Measurements from ENCODE around the gene OMA1. TPM values are rescaled to one million over a fixed set of nuclear protein-coding genes. Genes with fewer than 3 reads are reported as not detected.
A peak's percentile ranks its signal among the peaks of the same experiment; 100 is the strongest.

Gene OMA1
- polyA plus RNA-seq, 1 donor from 2014 or later: 38.4 TPM

DNA sequence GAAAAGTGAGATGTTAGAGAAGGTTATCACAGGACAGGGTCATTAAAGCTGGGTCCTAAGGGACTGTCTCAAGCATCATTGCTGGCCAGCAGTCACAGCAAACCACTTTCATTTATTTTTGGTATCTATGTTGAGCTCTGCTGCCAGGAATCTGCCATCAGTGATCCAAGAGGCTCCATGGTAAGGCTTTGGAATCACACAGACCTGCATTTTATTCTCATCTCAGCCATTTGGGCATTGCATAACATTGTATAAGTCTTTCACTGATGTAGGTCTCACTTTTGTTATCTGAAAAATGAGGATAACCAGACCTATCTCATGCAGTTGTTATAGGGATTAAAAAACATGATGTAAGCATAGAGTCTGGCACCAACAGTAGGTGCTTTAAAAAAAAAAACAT, 77.5 kb downstream of the OMA1 start:
- Mint-ChIP-seq H3K9me3 (no peaks in the 10 kb centered on the region), H3K27me3 (no peaks in the 10 kb centered on the region), H3K4me1 (no peaks in the 10 kb centered on the region), H3K27ac (no peak overlapping the region), H3K36me3 (peaks cover 9% of the 10 kb centered on the region), H3K4me3 (no peak overlapping the region)

DNA sequence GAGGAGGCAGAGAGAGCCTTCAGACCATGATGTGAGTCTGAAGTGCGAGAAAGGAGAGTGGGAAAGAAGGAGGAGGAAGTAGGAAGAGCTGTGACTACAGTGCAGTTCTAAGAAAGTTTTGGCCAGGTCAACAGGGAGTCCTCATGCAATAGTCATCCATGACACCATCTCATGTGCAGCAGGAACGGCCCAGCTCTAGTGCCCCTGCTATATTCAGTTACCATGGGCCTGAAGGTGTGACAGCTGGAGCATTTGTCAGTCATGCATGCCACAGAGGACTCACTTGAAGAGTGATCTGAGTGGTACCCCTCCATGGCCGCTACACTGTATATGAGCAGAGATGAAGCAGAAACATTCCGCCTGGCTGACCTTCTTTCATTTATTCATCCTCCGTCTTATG, 77.9 kb downstream of the OMA1 start:
- H3K4me3 Mint-ChIP-seq: no peak overlapping the region
- H3K4me1 Mint-ChIP-seq: no peaks in the 10 kb centered on the region
- H3K27ac Mint-ChIP-seq: no peak overlapping the region
- H3K36me3 Mint-ChIP-seq: peaks cover 6% of the 10 kb centered on the region
- no peaks in the 10 kb centered on the region for H3K9me3 Mint-ChIP-seq
- no peaks in the 10 kb centered on the region for H3K27me3 Mint-ChIP-seq

- Mint-ChIP-seq H3K27me3 (no peaks in the 10 kb centered on the region), H3K4me1 (no peaks in the 10 kb centered on the region), H3K9me3 (peaks cover 0 to 1% (median 0%) of the 10 kb centered on the region in 3 donors), H3K4me3 (no peak overlapping the region), H3K36me3 (peaks cover 9% of the 10 kb centered on the region), H3K27ac (no peak overlapping the region)
Observed at GRCh38 chr1:58466630-58467241, 79.8 kb downstream of the OMA1 start.

DNA sequence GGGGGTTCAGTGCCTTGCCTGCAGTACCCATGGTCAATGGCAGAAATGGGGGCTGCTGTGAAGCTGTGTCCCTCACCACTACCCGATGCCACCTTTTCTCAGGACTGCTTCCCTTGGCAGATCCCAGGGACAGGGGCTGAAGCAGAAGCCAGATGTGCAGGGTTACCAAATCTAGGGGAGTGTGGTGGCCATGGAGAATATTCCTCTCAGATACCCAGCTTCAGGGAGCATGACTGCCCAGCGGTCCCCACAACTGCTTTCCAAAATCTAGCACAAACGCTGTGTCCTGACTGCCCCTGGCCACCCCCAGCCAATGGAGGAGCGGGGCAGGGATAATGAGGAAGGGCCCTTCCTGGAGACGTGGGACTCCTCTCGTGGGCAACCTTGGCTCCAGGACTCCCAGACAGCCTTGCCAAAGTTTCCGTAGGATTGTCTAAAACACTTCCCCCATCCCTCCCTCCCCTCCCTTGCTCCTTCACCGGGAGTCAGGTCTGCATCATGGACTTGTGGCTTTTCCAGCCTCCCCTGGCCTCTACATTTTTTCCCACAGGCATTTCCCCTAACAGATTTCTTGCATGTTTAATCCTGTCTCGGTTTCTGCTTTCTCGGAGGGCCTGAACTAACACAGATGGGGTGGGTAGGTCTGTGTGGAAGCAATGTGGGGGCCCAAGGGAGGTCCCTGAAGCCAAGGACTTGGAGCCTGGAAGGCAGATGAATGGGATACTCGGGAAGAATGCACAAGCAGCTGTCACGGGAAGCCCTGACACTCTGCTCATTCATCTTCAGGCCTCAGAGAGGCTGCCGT, 80.5 kb downstream of the OMA1 start:
- Mint-ChIP-seq H3K27me3 (no peaks in the 10 kb centered on the region), H3K27ac (no peak overlapping the region), H3K4me1 (no peaks in the 10 kb centered on the region), H3K9me3 (peaks cover 0 to 1% (median 0%) of the 10 kb centered on the region in 3 donors), H3K4me3 (no peak overlapping the region), H3K36me3 (peaks cover 7% of the 10 kb centered on the region)

DNA sequence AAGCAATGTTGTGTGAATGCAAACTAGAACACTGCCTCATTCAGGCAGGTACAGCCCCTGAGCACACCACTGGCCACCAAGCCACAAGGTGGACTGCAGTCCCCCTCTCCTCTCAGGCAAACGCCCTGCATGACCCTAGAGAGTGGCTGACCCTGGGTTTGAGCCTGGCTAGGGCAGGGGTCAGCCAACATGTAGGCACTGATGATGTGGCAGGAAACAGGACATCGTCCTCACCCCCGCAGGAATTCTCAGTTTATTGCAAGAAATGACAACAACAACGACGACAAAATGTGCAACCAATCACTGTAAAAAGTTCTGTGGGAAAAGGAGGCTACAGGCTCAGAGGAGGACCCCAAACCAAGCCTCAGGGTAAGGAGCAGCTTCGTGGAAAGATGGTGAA, 81.3 kb downstream of the OMA1 start:
- H3K4me1 Mint-ChIP-seq: no peaks in the 10 kb centered on the region
- no peak overlapping the region for H3K27ac Mint-ChIP-seq
- H3K36me3 Mint-ChIP-seq: peaks cover 9% of the 10 kb centered on the region
- H3K27me3 Mint-ChIP-seq: no peaks in the 10 kb centered on the region
- peaks cover 0 to 1% (median 0%) of the 10 kb centered on the region in 3 donors for H3K9me3 Mint-ChIP-seq
- no peak overlapping the region for H3K4me3 Mint-ChIP-seq

- Mint-ChIP-seq H3K9me3 (peaks cover 1 to 7% (median 1%) of the 10 kb centered on the region in 3 donors), H3K4me1 (no peaks in the 10 kb centered on the region), H3K4me3 (no peak overlapping the region), H3K27me3 (no peaks in the 10 kb centered on the region), H3K36me3 (peaks cover 16% of the 10 kb centered on the region), H3K27ac (no peak overlapping the region)
Observed at GRCh38 chr1:58460469-58460868, 86.1 kb downstream of the OMA1 start.

DNA sequence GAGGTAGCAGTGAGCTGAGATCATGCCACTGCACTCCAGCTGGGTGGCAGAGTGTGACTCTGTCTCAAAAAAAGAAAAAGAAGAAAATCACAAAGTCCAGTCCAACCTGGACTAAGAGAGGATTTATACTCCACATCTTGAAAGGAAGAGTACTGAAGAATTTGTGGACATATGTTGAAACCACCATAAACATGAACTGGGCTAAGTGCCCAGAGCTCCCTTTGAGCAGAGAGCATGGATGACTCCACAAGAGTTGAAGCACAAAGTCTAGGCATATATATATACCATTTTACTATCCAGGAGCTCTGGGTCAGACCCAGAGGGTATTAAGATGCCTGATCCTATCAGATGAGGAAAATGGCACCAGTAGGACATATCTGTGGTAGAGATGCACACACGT, 86.6 kb downstream of the OMA1 start:
- no peak overlapping the region for H3K4me3 Mint-ChIP-seq
- H3K9me3 Mint-ChIP-seq: peaks cover 1 to 7% (median 1%) of the 10 kb centered on the region in 3 donors
- H3K36me3 Mint-ChIP-seq: peaks cover 19% of the 10 kb centered on the region
- no peak overlapping the region for H3K27ac Mint-ChIP-seq
- H3K27me3 Mint-ChIP-seq: no peaks in the 10 kb centered on the region
- no peaks in the 10 kb centered on the region for H3K4me1 Mint-ChIP-seq

DNA sequence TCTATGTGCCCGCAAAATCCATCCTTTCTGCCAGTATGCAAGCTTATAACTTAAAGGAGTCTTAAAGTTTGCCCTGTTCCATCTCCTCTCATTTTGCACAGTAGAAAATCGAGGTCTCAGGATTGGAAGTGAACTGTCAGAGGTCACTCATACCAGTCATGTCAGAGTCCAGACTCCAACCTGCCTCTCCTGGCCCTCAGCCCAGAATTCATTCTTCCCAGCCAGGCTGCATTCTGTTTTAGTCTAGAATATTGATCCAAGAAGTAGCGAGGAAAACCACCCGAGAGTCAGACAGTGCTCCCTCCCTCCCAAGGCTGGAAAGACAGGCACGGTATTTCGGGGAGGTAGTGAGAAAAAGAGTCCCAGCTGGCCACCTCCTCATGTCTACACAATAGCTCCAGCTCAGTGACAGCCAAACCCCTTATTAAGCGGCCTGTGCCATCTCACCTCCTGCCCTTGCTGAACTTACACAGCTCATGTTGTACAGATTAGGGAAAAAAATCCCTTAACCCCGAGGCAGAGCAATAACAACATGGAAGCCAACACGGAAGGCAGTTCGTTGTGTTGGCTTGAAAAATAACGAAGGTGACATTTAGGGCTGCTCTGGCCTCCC, 89.4 kb downstream of the OMA1 start:
- no peaks in the 10 kb centered on the region for H3K27me3 Mint-ChIP-seq
- no peak overlapping the region for H3K27ac Mint-ChIP-seq
- peaks cover 0 to 7% (median 1%) of the 10 kb centered on the region in 3 donors for H3K9me3 Mint-ChIP-seq
- peaks cover 19% of the 10 kb centered on the region for H3K36me3 Mint-ChIP-seq
- H3K4me3 Mint-ChIP-seq: no peak overlapping the region
- no peaks in the 10 kb centered on the region for H3K4me1 Mint-ChIP-seq

- Mint-ChIP-seq H3K27ac (no peak overlapping the region), H3K4me3 (no peak overlapping the region), H3K9me3 (peaks cover 0 to 7% (median 1%) of the 10 kb centered on the region in 3 donors), H3K36me3 (peaks cover 20% of the 10 kb centered on the region), H3K4me1 (no peaks in the 10 kb centered on the region), H3K27me3 (no peaks in the 10 kb centered on the region)
Observed at GRCh38 chr1:58456470-58456869, 90.1 kb downstream of the OMA1 start.

GRCh38 chr1:58454807-58455206, 91.7 kb downstream of the OMA1 start:
- peaks cover 16% of the 10 kb centered on the region for H3K36me3 Mint-ChIP-seq
- no peaks in the 10 kb centered on the region for H3K27me3 Mint-ChIP-seq
- peak overlapping the region in 1 of 3 donors; percentile 32 for H3K27ac Mint-ChIP-seq
- no peak overlapping the region for H3K4me3 Mint-ChIP-seq
- H3K9me3 Mint-ChIP-seq: peaks cover 0 to 7% (median 1%) of the 10 kb centered on the region in 3 donors
- H3K4me1 Mint-ChIP-seq: no peaks in the 10 kb centered on the region

- no peak overlapping the region for H3K4me3 Mint-ChIP-seq
- peaks cover 16% of the 10 kb centered on the region for H3K36me3 Mint-ChIP-seq
- no peaks in the 10 kb centered on the region for H3K4me1 Mint-ChIP-seq
Observed at GRCh38 chr1:58454385-58454784, 92.1 kb downstream of the OMA1 start.

DNA sequence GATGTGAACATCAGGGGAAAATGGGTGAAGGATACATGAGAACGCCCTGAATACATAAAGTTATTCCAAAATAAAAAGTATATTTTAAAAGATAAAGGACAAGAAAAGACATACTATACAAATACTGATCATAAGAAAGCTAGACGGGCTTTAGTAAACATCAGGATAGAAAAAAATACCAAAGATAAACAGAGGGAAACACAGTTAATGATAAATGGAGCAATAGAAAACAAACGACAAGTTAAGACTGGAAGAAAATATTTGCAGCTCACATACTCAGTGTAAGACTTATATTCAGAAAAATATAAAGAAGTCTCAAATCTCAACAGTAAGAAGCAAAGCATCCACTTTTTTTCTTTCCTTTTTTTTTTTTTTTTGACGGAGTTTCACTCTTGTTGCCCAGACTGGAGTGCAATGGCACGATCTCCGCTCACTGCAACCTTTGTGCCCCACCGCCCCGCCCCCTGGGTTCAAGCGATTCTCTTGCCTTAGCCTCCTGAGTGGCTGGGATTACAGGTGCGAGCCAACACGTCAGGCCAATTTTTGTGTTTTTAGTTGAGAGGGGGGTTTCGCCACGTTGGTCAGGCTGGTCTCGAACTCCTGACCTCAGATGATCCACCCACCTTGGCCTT, 94.8 kb downstream of the OMA1 start:
- H3K27me3 Mint-ChIP-seq: no peaks in the 10 kb centered on the region
- peak overlapping the region in 1 of 4 donors; percentile 46 for H3K4me3 Mint-ChIP-seq
- H3K36me3 Mint-ChIP-seq: peaks cover 21% of the 10 kb centered on the region
- H3K9me3 Mint-ChIP-seq: no peaks in the 10 kb centered on the region
- no peaks in the 10 kb centered on the region for H3K4me1 Mint-ChIP-seq
- H3K27ac Mint-ChIP-seq: peak overlapping the region in 1 of 3 donors; percentile 12

More at GRCh38 chr1:58454385-58454784, 92.1 kb downstream of the OMA1 start:
- no peaks in the 10 kb centered on the region for H3K27me3 Mint-ChIP-seq
- peak overlapping the region in 1 of 3 donors; percentile 32 for H3K27ac Mint-ChIP-seq
- H3K9me3 Mint-ChIP-seq: peaks cover 0 to 7% (median 1%) of the 10 kb centered on the region in 3 donors

- no peak overlapping the region for H3K27ac Mint-ChIP-seq
- no peak overlapping the region for H3K4me3 Mint-ChIP-seq
- H3K4me1 Mint-ChIP-seq: no peaks in the 10 kb centered on the region
- no peaks in the 10 kb centered on the region for H3K27me3 Mint-ChIP-seq
- peaks cover 16% of the 10 kb centered on the region for H3K36me3 Mint-ChIP-seq
- H3K9me3 Mint-ChIP-seq: no peaks in the 10 kb centered on the region
Observed at GRCh38 chr1:58447886-58448285, 98.6 kb downstream of the OMA1 start.

- Mint-ChIP-seq H3K4me3 (no peak overlapping the region), H3K27me3 (no peaks in the 10 kb centered on the region)
Observed at GRCh38 chr1:58447042-58447441, 99.5 kb downstream of the OMA1 start.

GRCh38 chr1:58446368-58446767, 100.2 kb downstream of the OMA1 start:
- no peaks in the 10 kb centered on the region for H3K27me3 Mint-ChIP-seq
- no peak overlapping the region for H3K27ac Mint-ChIP-seq
- H3K4me3 Mint-ChIP-seq: no peak overlapping the region
- no peaks in the 10 kb centered on the region for H3K4me1 Mint-ChIP-seq
- peaks cover 14% of the 10 kb centered on the region for H3K36me3 Mint-ChIP-seq
- no peaks in the 10 kb centered on the region for H3K9me3 Mint-ChIP-seq

More at GRCh38 chr1:58447042-58447441, 99.5 kb downstream of the OMA1 start:
- Mint-ChIP-seq H3K27ac (peak overlapping the region in 1 of 3 donors; percentile 24), H3K9me3 (no peaks in the 10 kb centered on the region), H3K36me3 (peaks cover 16% of the 10 kb centered on the region), H3K4me1 (no peaks in the 10 kb centered on the region)
